HG02973 (cell line): ENCODE results near the gene NAGA.
"Not testable (repeated sequence)": the region's sequence is repeated elsewhere in the genome, so short reads cannot be mapped to it uniquely, and the experiment has no call there.

Experiments
- ATAC-seq: cut with Tn5 transposase; IDR thresholded peaks from one replicate; pipeline ENCODE4 v1.9.1; 2021; ENCODE audit warnings: moderate library complexity; ENCODE audit not compliant: unreplicated experiment

The NAGA gene

DNA sequence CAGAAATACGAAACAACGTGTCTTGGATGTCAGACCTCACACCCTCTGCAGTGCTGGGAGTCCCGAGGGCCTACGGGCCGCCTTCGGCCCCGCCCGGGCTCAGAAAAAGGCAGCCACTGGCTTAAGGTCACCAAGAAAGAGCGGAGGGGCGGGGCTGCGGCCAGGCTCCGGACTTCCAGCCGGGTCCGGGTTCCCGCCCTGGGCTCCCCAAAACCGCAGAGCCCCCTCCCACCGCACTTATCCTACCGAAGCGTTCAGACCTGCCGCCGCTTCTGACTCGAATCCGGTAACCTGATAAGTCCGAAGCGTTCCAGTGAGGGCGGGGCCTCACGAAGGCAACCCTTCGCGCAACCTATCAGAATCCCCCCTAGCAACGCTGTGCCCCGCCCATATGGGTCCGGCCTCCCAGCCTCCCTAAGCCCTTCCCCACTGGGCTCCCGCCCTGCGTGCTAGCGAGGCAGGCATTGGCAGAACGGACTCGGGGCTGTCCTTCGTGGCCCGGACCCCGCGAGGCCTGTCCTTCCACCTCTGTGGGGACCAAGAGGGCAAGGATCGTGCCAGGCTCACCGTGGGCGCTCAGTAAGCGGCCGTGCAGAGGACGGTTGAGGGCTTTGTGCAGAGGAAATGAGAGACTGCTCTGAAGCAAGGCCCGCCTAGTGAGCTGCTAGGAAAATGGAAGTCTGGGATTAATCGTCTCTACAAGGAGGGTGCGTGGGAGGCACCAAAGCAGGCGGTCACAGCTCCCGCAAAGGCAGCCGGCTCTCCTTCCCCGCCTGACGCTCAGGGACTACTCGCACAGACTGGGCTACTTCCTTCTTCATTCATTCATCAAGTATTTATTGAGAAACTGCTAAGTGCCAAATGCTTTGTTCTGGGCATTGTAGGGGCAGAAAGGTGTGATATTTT is at the start of gene NAGA:
NAGA (minus strand) TSS at position 296 of the 906 bp plus-strand sequence. CDS start 515 bp downstream, outside the sequence.
- peak; percentile 81 for ATAC-seq

DNA sequence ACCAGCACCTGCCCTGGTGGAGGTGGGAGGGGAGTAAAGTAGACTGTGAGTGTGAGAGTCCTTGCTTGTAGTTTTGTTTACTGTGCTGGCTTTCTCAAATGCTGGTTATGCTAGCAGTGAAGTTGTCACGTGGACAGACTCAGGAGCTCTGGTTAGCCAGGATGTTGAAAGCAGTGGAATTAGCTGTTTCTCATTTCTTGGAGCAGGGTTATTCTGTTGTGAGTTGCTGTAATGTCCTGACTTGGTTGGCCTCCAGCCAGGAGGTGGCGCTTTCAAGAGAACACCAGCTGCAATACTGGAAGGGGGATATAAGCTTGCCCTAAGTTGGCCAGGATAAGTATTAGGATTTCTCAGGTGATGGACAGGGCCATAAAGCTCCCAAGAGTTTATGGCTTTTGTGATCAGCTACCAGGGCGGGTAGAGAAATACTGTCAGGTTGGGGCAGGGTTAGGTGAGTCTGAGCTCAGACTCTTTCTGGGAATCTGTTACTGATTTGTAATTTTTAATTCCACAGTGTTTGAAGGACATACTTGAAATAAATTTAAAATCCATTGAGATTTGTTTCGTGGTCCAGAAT is 46.3 kb upstream of the NAGA start:
- ATAC-seq: no peak

DNA sequence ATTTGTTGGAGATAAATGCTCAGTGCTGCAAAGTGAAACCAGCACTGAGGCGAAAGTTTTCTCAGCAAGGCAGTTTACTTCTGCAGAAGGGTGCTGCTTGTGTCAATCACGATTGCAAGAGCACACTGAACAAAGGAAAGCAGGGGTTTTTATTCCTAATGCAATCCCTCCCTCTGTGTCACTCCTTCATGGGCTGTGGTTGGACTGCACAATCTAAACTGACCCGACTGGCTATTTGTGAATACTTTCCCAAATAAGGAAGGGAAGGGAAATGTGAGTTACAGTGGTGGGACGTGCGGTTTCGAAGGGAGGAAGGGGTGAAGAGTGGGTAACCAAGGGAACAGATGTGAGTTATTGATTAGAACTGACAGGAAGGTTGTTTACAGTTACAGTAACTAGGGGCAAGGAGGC is 44.8 kb upstream of the NAGA start:
- not testable (repeated sequence) for ATAC-seq

DNA sequence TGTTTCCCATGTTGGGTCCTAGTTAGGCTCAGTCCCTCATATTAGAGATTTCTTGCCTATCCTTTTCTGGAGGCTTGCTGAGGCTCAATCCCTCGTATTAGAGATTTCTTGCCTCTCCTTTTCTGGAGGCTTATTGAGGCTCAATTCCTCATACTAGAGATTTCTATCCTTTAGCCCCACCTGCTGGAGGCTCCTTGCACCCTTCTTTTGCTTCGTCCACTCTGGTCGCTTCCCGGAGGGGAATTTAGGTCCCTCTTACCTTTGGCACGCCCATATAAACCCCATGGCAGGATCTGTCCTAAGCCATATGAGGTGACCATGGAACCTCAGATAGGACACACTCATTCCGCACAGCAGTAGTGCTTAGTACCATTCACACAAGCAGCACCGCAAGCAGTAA is 44.1 kb upstream of the NAGA start:
- ATAC-seq: no peak

DNA sequence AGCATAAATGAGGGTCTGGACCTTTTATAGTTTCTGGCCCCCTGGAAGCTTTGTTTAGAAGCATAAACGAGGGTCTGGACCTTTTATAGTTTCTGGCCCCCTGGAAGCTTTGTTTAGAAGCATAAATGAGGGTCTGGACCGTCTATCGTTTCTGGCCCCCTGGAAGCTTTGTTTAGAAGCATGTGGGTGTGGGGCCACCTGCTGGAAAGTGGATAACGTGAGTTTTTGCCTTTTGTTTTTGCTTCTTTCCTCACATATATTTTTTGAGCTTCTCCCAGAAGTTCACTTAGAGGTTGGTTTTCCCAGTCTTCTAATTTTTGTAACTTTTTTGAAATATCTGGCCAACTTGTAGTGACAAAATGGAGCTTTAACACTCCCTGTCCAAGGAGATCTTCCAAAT is 42.2 kb upstream of the NAGA start:
- ATAC-seq: not testable (repeated sequence)

DNA sequence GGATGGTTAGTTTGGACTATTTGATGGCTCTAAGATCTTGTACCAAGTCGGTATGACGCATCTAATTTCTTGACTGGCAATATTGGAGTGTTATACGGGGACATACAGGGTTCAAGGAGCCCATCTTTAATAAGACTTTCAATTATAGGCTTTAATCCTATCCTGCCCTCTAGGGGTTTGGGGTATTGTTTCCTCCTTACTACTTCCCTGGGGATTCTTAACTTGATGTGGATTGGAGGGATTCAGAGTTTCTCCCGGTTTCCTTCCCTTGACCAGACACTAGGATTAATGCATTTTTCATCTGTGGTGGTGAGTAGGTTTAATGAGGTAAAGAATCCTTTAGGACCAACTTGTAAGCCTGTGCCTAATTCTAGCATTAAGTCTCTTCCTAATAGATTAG is 41.2 kb upstream of the NAGA start:
- no peak for ATAC-seq

DNA sequence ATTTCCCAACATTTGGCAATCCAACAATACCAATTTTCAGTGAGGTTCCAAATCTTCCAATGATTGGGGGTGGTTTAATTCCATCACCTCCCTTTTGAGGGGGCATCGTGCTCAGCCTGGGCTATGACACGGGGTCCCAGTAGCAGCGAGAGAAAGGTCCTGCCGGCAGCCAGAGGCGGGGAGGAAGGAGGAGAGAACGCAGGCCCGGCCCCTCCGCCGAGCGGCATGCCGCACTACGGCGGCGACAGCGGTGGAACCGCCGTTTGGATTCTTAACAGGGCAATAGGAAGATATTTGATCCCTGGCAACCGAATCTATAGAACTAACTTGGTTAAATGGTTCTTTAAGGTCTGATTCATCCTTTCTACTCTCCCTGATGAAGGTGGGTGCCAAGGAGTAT is 38.2 kb upstream of the NAGA start:
- no peak for ATAC-seq

DNA sequence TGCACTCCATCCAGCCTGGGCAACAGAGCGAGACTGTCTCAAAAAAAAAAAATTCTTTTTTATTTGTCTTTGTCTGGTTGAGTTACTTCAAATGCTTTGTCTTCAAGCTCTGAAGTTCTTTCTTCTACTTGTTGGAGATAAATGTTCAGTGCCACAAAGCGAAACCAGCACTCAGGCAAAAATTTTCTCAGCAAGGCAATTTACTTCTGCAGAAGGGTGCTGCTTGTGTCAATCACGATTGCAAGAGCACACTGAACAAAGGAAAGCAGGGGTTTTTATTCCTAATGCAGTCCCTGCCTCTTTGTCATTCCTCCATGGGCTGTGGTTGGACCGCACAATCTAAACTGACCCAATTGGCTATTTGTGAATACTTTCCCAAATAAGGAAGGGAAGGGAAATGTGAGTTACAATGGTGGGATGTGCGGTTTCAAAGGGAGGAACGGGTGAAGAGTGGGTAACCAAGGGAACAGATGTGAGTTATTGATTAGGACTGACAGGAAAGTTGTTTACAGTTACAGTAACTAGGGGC is 33.8 kb upstream of the NAGA start:
- not testable (repeated sequence) for ATAC-seq

DNA sequence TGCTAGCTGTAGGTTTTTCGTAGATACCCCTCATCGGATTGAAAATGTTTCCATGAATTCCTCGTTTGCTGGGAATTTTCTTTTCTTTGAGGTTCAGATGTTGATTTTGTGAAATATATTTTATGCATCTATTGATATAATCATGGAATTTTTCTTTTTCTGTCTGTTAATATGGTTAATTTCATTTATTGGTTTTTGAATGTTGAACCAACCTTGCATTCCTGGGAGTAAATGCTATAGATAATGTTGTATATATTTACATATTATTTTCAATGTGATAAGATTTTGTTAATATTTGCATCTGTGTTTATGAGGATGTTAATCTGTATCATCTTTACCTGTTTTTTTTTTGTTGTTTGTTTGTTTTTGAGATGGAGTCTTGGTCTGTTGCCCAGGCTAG is 30.6 kb upstream of the NAGA start:
- ATAC-seq: no peak

DNA sequence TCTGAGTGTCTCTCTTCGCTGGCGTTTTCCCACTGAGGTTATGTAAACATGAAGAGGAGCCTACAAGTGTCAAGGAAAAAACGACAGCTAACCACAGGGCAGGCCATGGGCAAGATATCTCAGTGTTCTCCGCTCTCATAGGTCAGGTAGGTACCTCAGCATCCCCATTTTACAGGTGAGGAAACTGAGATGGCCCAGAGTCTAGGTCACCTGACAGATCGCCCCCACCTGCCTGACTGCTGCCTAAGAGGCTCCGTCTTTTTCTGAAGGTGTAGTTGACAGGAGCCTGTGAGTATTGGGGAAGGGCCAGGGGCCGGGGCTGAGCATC is 20.8 kb upstream of the NAGA start:
- no peak for ATAC-seq

DNA sequence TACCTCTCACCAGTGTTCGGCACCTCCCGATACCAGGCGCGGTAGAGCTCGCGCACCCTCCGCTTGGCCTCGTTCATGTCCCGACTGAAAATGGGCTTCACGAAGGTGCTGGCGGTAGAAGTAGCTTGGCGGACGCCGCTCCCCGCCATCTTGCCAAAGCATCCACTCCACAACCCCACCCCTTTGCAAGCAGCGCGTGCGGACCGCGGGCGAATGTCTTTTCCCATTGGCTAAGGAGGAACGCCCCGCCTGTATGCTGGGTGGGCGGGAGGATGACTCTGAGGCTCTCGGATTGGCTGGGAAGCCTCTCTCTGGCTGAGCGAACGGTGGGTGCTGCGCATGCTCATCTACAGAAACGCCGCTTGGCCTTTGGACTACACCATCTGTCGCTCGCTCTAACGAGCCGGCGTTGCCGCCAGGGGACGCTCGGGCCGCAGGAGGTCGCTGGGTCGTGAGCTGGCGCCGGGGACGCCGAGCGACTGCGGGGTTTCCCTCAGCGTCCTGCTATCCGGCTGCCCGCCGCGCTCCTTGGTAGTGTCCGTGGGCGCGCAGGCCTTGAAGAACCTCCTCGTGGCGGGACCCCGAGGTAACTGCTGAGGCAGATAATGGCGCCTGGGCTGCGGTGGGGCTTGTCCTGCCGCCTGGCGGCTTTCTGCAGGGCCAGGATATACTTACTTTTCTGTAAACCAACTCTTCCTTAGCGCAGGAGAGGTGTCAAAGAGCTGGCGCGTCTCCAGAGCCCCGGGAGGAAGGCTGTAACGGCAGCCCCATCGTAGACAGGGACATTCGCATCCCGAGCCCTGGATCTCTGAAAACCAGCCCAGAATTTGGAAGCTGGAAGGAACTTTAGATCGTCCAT is 20.2 kb upstream of the NAGA start, which contains the start of gene NDUFA6:
NDUFA6 (minus strand) TSS at position 177 of the 859 bp plus-strand sequence; CDS start at position 149, 28 bp downstream.
- ATAC-seq: peak; percentile 90

DNA sequence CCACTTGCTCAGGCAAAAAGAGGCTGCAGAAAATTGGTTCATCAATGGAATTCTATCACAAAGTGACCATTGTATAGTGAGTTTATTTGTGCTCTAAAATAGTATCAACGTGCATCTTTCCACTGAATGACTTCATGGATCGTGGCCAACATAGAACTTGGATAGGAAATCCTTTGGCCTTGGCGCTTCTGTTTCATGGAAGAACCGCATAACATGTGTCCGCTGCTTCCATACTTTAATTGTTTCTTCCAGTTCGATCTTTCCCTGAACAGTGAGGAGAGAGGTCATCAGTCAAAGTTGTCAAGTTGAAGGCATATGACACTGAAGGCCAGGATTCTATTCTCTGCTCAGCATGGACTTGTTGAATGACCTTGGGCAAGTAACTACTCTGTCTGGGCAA is 15.4 kb upstream of the NAGA start:
- ATAC-seq: no peak

DNA sequence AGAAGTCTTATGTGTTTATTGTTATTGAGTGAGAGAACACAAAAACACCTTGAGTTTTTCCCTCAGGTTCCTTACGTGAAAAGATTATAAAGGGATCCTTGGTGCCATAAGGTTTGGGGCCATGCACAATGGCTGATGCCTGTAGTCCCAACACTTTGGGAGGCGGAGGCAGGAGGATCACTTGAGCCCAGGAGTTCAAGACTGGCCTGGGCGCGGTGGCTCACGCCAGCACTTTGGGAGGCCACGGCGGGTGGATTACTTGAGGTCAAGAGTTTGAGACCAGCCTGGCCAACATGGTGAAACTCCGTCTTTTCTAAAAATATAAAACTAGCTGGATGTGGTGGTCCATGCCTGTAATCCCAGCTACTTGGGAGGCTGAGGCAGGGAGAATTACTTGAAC is 14.3 kb upstream of the NAGA start:
- ATAC-seq: no peak

DNA sequence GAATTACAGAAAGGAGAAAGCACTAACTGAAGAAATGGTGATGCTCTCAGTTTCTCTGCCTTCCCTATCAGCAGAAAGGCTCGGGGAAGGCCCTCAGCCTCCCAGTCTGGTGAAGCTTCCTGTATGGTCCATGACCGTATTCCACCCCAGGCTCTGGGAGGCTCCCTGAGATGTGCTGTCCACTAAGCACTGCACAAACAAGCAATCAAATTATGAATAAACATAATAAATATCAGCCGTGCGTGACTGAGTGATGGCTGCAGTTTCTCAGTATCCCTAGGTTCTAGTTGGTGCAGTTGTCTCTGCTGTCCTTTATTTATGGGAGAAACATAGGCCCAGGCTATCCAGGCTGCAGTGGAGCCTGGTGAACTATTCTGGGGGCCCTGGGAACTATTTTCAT is 12.5 kb upstream of the NAGA start:
- no peak for ATAC-seq

DNA sequence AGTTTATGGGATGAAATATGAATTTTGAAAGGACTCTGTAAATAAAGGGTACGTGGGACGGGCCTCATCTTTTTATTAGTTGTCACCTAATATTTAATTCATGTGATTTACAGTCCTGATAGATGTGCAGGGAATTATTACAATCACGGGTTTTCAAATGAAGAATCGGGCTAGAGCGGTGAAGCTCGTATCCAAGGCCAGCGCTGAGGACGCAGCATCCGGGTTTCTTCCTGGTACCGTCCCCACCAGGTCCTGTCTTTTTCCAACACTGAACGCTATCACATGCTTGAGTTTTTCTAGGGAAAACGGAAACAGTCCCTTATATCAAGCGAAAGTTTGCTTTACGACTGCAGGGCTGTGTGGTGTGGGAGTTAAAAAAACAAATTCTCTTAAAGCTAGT is 9.7 kb upstream of the NAGA start:
- ATAC-seq: no peak

DNA sequence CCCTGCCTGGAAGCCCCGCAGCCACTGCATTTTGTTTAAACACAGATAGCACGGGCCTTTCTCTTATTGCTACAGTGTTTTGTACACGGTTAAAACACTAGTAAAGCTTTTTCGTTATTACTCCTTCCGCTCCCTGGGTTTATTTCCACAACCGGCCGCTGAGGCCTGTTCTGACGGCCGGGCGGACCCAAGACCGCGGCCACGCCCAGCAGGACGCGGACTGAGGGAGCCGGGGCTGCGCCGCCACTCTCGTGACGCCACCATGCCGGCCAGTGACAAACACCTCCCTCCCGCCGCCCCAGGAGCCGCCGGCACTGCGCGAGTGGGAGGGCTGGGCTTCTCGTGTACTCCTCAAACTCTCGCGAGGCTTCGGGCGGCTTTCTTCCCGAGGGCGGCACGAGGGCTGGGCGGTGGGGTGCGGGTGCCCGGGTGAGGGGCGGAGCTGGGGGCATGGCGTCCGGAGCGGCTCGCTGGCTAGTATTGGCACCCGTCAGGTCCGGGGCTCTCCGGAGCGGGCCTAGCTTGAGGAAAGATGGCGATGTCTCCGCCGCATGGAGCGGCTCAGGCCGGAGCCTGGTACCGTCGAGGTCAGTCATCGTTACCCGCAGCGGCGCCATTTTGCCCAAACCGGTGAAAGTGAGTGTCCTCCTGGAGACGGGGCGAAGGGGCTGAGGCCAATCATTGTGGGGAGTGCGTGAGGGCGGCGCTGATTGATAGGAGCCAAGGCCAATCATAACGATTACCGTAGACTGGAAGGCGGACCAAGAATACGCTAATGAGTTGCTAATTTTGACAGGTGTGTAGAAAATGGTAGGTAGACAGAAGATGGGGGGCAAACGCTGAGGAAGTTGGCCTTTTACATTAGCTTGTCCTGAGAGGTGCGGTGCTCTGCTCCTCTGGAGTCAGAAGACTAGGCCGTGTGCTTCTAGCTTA is 9.0 kb upstream of the NAGA start, which contains the start of gene SMDT1:
SMDT1 (plus strand) TSS at position 382 of the 933 bp plus-strand sequence; CDS start at position 451, 69 bp downstream.
- ATAC-seq: peak; percentile 70

DNA sequence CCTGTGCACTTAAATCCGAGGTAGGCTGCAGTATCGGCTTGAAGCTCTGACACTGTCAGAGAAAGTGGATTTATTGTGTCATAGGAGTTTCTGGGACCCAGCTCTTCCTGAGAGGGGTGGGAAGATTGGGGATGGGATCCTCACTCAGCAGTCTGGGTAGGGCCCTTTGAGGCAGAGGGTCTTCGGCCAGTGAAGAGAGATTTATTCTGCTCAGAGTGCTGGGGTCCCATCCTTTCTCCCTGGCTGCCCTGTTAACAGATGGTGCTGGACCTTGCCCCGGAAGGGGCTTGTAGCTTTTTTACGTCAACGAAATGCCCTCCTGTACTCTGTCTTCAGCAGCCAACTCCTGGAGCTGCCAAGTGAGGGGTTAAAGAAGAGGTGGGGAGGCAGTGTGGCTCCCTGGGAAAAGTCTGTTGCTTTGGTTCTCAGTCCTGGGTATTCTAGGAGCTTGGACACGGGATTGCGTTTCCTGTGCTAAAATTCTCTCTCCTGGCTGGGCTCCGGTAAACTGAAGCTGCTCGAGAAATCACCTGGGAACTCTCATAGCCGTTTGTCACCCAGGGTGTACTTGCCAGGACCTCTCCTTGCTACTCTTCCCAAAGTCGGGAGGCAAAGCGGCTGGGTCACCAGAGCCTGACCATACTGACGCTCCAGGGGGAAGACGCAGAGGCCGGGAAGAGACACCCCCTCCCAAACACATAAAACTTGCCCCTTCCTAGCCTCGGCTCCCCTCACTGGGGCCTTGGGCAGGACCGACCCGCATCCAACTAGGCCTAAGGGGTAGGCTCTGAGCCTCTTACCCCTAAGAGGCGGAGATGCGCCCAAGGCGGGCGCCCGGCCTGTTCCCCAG is 8.1 kb upstream of the NAGA start:
- no peak for ATAC-seq

DNA sequence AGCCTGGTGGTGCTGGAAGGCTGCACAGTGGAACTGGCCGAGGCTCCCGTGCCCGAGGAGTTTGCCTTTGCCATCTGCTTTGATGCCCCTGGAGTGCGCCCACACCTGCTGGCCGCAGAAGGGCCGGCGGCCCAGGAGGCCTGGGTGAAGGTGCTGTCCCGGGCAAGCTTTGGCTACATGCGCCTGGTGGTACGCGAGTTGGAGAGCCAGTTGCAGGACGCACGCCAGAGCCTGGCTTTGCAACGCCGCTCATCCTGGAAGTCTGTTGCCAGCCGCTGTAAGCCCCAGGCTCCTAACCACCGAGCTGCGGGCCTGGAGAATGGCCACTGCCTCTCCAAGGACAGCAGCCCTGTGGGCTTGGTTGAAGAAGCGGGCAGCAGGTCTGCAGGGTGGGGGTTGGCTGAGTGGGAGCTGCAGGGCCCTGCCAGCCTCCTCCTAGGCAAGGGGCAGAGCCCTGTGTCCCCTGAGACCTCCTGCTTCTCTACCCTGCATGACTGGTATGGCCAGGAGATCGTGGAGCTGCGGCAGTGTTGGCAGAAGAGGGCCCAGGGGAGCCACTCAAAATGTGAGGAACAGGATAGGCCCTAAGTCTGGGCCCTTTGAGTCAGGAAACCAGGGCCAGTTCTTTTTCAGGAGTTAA is 7.0 kb upstream of the NAGA start:
- ATAC-seq: no peak
